HG02884 (cell line): Measurements from ENCODE around the gene TCF19.
A peak's percentile ranks its signal among the peaks of the same experiment; 100 is the strongest.

ENCODE experiments used
- ATAC-seq: cut with Tn5 transposase; IDR thresholded peaks from one replicate; pipeline ENCODE4 v1.9.1; 2021; ENCODE audit warnings: mild to moderate bottlenecking, moderate library complexity; ENCODE audit not compliant: unreplicated experiment

TCF19 gene

DNA sequence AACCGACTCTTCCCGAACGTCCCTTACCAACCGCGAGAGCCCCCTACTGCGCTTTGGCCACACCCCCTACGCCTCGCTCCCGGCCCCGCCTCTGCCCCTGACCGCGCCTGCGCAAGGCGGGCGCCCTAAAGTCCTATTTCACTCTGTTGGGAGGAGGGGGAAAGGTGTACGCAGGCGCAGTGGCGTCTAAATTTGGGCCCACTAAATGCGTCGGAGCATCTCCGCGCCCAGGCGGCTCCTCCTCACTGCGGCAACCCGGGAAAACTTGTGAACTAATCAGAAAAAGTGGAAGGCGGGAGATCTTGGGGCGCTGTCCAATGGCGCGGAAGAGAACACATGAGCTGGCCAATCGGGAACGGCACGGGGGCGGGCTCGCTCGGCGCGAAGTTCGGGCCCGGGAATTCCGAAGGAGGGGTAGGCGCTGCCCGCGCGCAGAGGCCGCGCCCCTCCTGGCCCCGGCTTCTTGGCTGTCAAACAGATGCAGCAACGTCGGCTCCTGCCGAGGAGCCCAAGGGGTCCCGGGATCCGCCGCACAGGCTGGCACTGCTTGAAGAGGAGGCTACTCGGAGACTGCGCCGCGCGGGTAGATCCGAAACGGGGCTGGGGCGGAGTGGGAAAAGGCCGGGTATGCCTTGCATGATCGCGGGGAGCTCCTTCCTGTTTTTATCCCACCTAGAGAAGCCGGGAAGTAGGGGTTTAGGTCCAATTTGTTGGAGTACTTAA, at the start of gene TCF19:
Gene TCF19 (plus strand): TSS at position 450 of the 723 bp plus-strand sequence. CDS start 881 bp downstream, outside the sequence.
- peak; percentile 70 for ATAC-seq

GRCh38 chr6:31110825-31111582, 47.4 kb upstream of the TCF19 start:
- no peak for ATAC-seq

DNA sequence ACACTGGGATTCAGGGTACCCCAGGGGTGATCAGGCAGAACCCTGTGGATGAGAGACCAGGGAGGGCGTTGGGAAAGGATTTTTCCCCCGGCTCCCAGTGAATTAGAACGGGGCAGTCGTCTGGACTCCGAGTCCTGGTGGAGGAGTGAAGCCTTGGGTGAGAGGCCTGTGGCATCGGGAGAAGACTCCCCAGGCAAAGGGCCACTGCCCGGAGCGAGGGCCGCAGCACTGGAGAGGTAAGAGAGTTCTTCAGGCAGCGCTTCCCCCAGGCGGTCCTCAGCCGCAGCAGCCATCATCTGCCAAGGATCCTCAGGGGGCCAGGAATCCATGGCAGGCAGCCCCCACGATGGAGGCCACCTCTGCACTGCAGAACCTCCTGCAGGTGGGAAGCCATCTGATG, 46.7 kb upstream of the TCF19 start:
- ATAC-seq = no peak

- no peak for ATAC-seq
Measured at GRCh38 chr6:31112478-31112877, 45.9 kb upstream of the TCF19 start, which contains the start of gene C6orf15. TSS of gene C6orf15 (minus strand) at chr6:31112575. CDS start at chr6:31112555, 20 bp downstream.

GRCh38 chr6:31113861-31114540, 44.4 kb upstream of the TCF19 start:
- no peak for ATAC-seq

- no peak for ATAC-seq
Measured at GRCh38 chr6:31114541-31114878, 43.9 kb upstream of the TCF19 start, which contains the start of gene PSORS1C1. TSS of gene PSORS1C1 (plus strand) at chr6:31114800. CDS start at chr6:31129633, 14,833 bp downstream.

DNA sequence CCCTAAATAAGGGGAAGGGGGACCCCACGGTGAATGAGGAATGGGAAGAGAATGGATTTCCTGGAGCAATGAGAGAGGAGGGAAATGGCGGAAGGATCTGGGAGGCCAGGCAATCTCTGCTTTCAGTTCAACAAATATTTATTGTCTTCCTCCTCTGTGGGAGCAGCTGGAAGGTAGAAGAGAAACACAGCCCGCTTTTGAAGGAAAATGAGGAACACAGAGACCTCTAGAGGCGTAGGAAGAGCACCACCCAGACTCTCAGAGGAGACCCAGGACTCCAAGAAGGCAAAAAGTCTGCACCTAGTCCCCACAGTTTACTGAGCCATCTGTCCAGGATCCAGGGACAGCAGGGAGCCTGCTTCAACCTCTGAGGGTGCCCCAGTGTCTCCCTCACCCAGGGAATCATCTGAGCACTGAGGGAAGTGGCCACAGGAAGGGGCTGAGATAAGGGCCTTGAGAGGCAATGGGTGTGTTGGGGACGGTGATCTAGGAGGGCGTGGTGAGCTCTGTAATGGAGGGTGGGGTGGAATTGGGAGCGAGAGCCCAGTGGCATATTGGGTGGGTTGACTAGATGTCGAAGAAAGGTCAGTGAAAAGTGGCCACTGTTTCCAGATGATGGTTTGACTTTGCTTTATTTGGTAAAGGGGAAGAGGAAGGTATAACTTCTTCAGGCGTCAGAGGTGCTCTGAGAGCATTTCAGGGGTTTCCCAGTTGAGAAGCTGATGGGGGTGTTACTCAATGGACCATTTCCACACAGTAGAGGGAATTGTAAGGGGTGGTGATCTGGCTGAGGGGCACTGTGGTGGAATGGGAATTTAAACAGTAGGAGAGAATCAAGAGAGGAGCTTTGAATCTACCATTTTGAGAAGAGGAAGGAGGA, 43.2 kb upstream of the TCF19 start:
- no peak for ATAC-seq

GRCh38 chr6:31115941-31116560, 42.3 kb upstream of the TCF19 start:
- no peak for ATAC-seq

DNA sequence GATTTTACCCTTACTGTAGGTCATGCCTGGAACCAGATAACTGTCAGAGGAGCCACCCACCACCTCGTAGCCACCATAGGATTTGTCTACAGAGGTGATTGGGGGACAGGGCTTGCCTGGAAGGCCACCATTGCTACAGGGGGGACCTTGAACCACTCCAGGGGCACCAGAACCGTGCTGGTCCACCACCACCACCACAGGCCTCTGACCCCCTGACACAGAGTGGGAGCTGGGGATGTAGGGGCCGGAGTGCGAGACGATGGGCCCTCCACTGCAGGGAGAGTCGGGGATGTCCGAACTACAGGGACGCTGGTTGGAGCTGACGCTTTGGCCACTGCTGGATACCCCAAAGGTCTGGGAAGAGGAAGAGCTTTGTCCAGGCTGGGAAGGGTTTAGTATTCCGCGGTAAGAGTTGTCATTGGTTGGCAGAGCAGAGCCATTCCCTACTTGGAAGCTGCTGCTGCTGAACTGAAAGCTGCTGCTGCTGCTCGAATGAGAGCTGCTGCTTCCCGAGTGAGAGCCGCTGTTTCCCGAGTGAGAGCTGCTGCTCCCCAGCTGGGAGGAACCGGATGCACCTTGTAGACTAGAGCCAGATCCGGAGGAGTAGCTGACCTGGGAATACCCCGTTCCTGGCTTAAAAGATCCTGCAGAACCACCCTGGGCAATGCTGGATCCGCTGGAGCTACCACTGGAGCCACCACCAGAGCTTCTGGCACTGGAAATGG, 41.6 kb upstream of the TCF19 start:
- no peak for ATAC-seq

- ATAC-seq = no peak
Measured at GRCh38 chr6:31118178-31118577, 40.2 kb upstream of the TCF19 start.

GRCh38 chr6:31120151-31120915, 38.1 kb upstream of the TCF19 start, which contains the start of gene CDSN:
TSS of gene CDSN (minus strand) at chr6:31120446. CDS start at chr6:31120419, 27 bp downstream.
- no peak for ATAC-seq

- ATAC-seq = no peak
Measured at GRCh38 chr6:31121131-31121790, 37.1 kb upstream of the TCF19 start.

- no peak for ATAC-seq
Measured at GRCh38 chr6:31122791-31123706, 35.3 kb upstream of the TCF19 start.

GRCh38 chr6:31125162-31125561, 33.2 kb upstream of the TCF19 start:
- no peak for ATAC-seq

- ATAC-seq = no peak
Measured at GRCh38 chr6:31125586-31126363, 32.6 kb upstream of the TCF19 start.
